Activated T-helper 2 cell treated with anti-CD3 and anti-CD28 coated beads, Interferon-gamma antibody, Interleukin-2, Interleukin-4, amounts not matched to agents 10 μg/mL and 5 μg/mL and 100 μg/mL, durations not matched to agents 14 hours and 24 hours and 36 hours (primary cell): ENCODE results near the gene PTPRE. TPM values are rescaled to one million over a fixed set of nuclear protein-coding genes. Genes with fewer than 3 reads are reported as not detected.

Experiments used
- DNase-seq: peaks from one replicate; pipeline ENCODE4 v3.0.0; 2021; ENCODE audit warnings: low spot score
- H3K27ac Mint-ChIP-seq: one replicate; pipeline ENCODE4 v1.8.0; 2021; ENCODE audit warnings: mixed read lengths
- H3K27me3 Mint-ChIP-seq: one replicate; pipeline ENCODE4 v1.8.0; 2021; ENCODE audit warnings: low read depth, mixed read lengths
- H3K36me3 Mint-ChIP-seq: one replicate; pipeline ENCODE4 v1.8.0; 2021; ENCODE audit warnings: low read depth, mixed read lengths
- H3K4me1 Mint-ChIP-seq: one replicate; pipeline ENCODE4 v1.8.0; 2021; ENCODE audit warnings: low read depth, mixed read lengths
- H3K4me3 Mint-ChIP-seq: one replicate; pipeline ENCODE4 v1.8.0; 2021; ENCODE audit warnings: low read depth, mild to moderate bottlenecking, moderate library complexity, mixed read lengths
- H3K9me3 Mint-ChIP-seq: one replicate; pipeline ENCODE4 v1.8.0; 2021; ENCODE audit warnings: mixed read lengths
- intact Hi-C: fragments of 100-400 bp; cut with micrococcal nuclease; formaldehyde crosslinking; loops from one replicate; pipeline ENCODE4 v1.15.1; 2023
- total RNA-seq: library from RNA; stranded (reverse); gene quantifications from 2 replicates; pipeline ENCODE4 v1.2.3, GENCODE V29; 2022

The PTPRE gene
- total RNA-seq, 1 donor from 2014 or later, result 16.8 TPM

GRCh38 chr10:127928021-127928806 is 21.3 kb downstream of the PTPRE start:
- Mint-ChIP-seq H3K36me3 (no peaks in the 10 kb centered on the region), H3K4me1 (peaks cover 2% of the 10 kb centered on the region), H3K27me3 (peaks cover 4% of the 10 kb centered on the region), H3K9me3 (no peaks in the 10 kb centered on the region), H3K4me3 (no peak overlapping the region), H3K27ac (no peak overlapping the region)
- intact Hi-C loops, result no loop called here
- DNase-seq, result no peak

GRCh38 chr10:127932521-127933270 is 25.8 kb downstream of the PTPRE start:
- Mint-ChIP-seq H3K4me3 (no peak overlapping the region), H3K9me3 (no peaks in the 10 kb centered on the region), H3K27ac (no peak overlapping the region), H3K36me3 (no peaks in the 10 kb centered on the region), H3K4me1 (no peaks in the 10 kb centered on the region), H3K27me3 (peaks cover 2% of the 10 kb centered on the region)
- intact Hi-C loops, result no loop called here
- no peak for DNase-seq

DNA sequence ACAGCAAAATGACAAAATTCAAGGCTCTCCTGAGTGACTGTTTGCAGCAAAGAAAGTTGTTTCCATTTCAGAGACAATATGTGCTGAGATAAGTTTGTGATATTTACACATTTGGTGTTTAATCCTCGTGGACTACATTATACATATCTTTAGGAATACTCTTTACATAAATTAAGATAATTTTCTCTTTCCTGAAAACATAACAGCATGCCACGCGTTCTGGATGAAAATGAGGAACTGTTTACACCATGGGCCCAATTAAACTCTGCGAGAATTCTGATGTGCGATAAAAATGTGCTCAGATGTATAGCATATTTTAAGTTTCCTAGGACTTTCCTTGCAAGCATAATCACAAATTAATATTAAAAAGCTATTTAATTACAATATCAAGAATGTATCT is 26.4 kb downstream of the PTPRE start:
- DNase-seq, result no peak
- Mint-ChIP-seq H3K4me1 (no peaks in the 10 kb centered on the region), H3K27ac (no peak overlapping the region), H3K9me3 (no peaks in the 10 kb centered on the region), H3K4me3 (no peak overlapping the region), H3K27me3 (peaks cover 3% of the 10 kb centered on the region), H3K36me3 (no peaks in the 10 kb centered on the region)
- intact Hi-C loops, result no loop called here

- no peak for DNase-seq
- peaks cover 3% of the 10 kb centered on the region for H3K27me3 Mint-ChIP-seq
- H3K9me3 Mint-ChIP-seq, result no peaks in the 10 kb centered on the region
- no peaks in the 10 kb centered on the region for H3K4me1 Mint-ChIP-seq
- H3K36me3 Mint-ChIP-seq, result no peaks in the 10 kb centered on the region
- no peak overlapping the region for H3K27ac Mint-ChIP-seq
- no peak overlapping the region for H3K4me3 Mint-ChIP-seq
- intact Hi-C loops, result no loop called here
Measured at GRCh38 chr10:127934383-127934782, 27.5 kb downstream of the PTPRE start.

- no peaks in the 10 kb centered on the region for H3K36me3 Mint-ChIP-seq
- H3K9me3 Mint-ChIP-seq, result no peaks in the 10 kb centered on the region
- H3K4me3 Mint-ChIP-seq, result no peak overlapping the region
- intact Hi-C loops, result no loop called here
- H3K4me1 Mint-ChIP-seq, result no peaks in the 10 kb centered on the region
- H3K27ac Mint-ChIP-seq, result no peak overlapping the region
- no peak for DNase-seq
- H3K27me3 Mint-ChIP-seq, result peaks cover 3% of the 10 kb centered on the region
Measured at GRCh38 chr10:127935071-127935561, 28.2 kb downstream of the PTPRE start.

DNA sequence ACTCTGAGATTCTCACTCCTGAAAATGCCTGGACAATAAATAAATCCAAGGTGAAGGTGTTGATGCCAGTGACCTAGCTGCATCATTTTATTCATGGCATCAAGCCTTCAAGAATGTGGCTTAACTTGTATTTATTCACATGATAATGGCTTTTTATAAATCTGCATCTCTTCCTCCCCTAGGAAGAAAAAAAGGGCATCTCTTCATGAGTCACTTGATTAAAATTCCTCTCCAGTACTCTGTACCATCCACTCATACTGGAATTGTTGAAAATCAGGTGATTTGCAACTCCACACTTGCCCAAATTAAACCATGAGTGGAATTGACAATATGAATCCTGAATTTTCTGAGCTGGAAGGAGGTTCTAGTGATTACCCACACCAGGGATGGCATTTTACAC is 30.2 kb downstream of the PTPRE start:
- Mint-ChIP-seq H3K36me3 (no peaks in the 10 kb centered on the region), H3K4me1 (no peaks in the 10 kb centered on the region), H3K27ac (no peak overlapping the region), H3K4me3 (no peak overlapping the region), H3K27me3 (peaks cover 4% of the 10 kb centered on the region), H3K9me3 (no peaks in the 10 kb centered on the region)
- DNase-seq, result no peak
- intact Hi-C loops, result no loop called here

DNA sequence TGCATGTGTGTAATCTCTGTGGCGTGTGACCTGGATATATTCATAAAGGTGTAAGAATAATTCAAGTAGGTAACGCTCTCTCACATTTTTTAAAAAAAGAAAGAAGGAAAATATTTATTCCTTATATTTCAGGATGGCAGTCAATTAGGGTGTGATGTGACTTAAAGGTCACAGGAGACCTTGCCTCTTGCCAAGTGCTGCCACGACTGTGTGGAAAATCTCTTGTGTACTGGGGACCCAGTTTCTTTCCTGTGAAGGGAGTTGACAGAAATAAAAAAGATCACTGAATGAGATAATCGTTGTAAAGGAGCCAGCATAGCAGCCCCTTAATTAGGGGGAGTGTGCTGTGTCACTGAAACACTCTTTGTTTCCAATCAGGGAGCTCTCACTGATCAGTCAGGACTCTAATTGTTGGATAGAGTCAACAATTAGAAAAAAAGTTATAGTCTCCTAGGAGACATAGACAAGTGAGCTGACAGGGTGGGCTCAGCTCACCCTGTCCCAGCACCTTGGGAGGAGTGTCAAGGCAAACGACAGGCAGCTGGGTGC is 31.1 kb downstream of the PTPRE start:
- Mint-ChIP-seq H3K4me3 (no peak overlapping the region), H3K36me3 (no peaks in the 10 kb centered on the region), H3K9me3 (no peaks in the 10 kb centered on the region), H3K4me1 (no peaks in the 10 kb centered on the region), H3K27me3 (peaks cover 8% of the 10 kb centered on the region), H3K27ac (no peak overlapping the region)
- DNase-seq, result no peak
- intact Hi-C loops, result no loop called here

DNA sequence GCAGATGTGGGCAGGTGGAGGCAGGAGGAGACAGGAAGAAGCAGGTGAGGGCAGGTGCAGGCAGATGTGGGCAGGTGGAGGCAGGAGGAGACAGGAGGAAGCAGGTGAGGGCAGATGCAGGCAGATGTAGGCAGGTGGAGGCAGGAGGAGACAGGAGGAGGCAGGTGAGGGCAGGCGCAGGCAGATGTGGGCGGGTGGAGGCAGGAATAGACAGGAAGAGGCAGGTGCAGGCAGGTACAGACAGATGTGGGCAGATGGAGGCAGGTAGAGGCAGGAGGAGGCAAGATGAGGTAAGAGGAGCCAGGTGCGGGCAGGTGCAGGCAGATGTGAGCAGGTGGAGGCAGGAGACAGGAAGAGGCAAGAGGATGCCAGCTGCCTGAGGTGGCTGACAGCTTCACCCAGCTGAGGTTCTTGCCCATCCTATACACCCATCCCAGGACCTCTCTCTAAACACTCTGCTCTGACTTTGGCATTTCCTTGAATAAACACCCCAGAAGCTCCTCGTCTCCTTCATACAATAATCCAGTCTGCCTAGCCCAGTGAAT is 33.0 kb downstream of the PTPRE start:
- H3K9me3 Mint-ChIP-seq, result no peaks in the 10 kb centered on the region
- intact Hi-C loops, result no loop called here
- H3K27ac Mint-ChIP-seq, result no peak overlapping the region
- no peaks in the 10 kb centered on the region for H3K4me1 Mint-ChIP-seq
- peaks cover 8% of the 10 kb centered on the region for H3K27me3 Mint-ChIP-seq
- DNase-seq, result no peak
- no peak overlapping the region for H3K4me3 Mint-ChIP-seq
- H3K36me3 Mint-ChIP-seq, result no peaks in the 10 kb centered on the region

DNA sequence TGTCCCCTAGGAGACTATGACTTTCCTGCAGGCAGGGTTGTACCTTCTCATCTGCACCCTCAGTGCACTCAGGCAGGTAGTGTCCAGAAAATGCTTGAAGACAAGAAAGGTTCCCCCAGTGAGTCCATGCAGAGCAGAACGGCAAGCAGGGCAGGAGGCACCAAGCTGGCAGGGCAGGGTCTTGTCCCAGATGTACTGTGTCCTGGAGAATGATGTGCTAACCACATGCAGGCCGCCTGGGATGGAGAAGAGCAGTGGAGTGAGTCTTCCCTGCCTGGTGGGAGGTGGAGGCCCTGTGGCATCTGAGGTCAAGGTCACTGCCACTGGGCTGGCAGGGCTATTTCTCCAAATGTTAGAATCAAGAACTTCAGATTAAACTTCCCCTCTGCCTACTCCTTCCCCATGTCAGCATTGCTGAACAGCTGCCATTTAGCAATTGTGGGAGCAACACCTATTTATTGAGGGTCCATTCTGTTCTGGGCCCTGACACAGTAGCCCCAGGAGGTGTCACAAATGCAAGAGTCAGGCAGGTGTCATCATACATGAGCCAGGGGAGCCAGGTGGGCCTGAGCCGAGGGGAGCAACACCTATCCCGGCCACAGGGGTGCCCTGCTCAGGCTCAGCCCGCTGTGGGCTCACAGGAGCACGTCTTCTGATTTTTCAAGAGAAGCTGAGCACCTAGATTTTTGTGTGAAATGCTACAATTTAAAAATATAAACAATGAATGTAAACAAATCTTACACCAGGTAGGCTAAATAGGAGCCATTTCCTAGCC is 34.1 kb downstream of the PTPRE start:
- Mint-ChIP-seq H3K9me3 (no peaks in the 10 kb centered on the region), H3K36me3 (no peaks in the 10 kb centered on the region), H3K4me1 (peaks cover under 1% of the 10 kb centered on the region), H3K27ac (no peak overlapping the region), H3K27me3 (peaks cover 8% of the 10 kb centered on the region), H3K4me3 (no peak overlapping the region)
- no peak for DNase-seq
- intact Hi-C loops, result no loop called here

DNA sequence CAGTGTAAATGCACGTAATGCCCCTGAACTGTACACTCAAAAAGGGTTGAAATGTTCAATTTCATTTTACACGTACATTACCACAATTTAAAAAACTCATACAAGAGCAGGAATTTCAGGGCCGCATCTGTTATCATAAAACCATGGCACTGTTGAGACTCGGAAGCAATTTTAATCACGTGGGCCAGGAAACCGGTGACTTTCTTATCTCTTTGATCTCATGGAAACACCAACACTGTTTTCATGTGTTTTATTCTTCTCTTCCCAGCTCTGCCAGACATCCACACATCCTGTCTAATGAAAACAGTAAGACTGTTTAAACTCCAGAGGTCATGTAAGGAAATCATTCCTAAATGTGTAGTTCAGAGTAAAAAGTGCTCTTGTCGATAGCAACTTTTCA is 35.9 kb downstream of the PTPRE start:
- Mint-ChIP-seq H3K36me3 (no peaks in the 10 kb centered on the region), H3K27ac (no peak overlapping the region), H3K4me3 (no peak overlapping the region), H3K27me3 (peaks cover 8% of the 10 kb centered on the region), H3K9me3 (no peaks in the 10 kb centered on the region), H3K4me1 (peaks cover 3% of the 10 kb centered on the region)
- no peak for DNase-seq
- intact Hi-C loops, result no loop called here

DNA sequence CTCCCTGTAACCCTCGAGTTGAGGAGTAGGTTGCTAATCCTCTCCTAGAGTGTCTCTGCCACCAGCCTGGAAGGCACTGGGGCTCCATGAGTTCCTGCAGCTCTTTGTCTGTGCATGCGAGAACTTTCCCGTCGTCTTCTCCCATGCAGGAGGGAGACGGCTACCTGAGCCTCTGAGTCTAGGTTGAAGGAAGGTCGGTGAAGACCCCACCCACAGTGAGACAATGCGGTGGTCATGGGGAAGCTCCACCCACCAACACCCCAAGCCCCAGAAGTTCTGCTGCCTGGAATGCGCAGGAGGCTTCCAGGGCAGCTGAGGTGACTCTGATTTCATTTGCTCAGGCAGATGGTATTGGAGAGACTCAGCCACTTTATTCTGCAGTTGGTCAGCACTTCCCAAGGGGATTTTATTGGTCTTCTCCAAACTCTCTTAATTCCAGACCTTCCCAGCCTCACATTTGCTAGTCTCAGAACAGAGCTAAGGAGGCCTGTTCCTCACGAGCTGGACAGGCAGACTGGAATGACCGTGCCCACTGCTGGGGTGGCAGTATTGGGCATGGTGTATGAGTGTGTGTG is 36.5 kb downstream of the PTPRE start:
- Mint-ChIP-seq H3K9me3 (no peaks in the 10 kb centered on the region), H3K36me3 (no peaks in the 10 kb centered on the region), H3K4me3 (no peak overlapping the region), H3K4me1 (peaks cover 3% of the 10 kb centered on the region), H3K27ac (no peak overlapping the region), H3K27me3 (peaks cover 7% of the 10 kb centered on the region)
- intact Hi-C loops, result no loop called here
- DNase-seq, result no peak

- H3K9me3 Mint-ChIP-seq, result no peaks in the 10 kb centered on the region
- no peak for DNase-seq
- intact Hi-C loops, result no loop called here
- H3K4me1 Mint-ChIP-seq, result peaks cover 3% of the 10 kb centered on the region
- no peaks in the 10 kb centered on the region for H3K36me3 Mint-ChIP-seq
- H3K4me3 Mint-ChIP-seq, result no peak overlapping the region
- H3K27ac Mint-ChIP-seq, result no peak overlapping the region
- H3K27me3 Mint-ChIP-seq, result peaks cover 7% of the 10 kb centered on the region
Measured at GRCh38 chr10:127944256-127944655, 37.4 kb downstream of the PTPRE start.
